ENCODE measurements around the gene TMEM204. TPM values are rescaled to one million over a fixed set of nuclear protein-coding genes. Genes with fewer than 3 reads are reported as not detected.

The TMEM204 gene
- total and polyA plus RNA-seq, 9 donors, result 6.5 to 35.5 (median 13.8) TPM

DNA sequence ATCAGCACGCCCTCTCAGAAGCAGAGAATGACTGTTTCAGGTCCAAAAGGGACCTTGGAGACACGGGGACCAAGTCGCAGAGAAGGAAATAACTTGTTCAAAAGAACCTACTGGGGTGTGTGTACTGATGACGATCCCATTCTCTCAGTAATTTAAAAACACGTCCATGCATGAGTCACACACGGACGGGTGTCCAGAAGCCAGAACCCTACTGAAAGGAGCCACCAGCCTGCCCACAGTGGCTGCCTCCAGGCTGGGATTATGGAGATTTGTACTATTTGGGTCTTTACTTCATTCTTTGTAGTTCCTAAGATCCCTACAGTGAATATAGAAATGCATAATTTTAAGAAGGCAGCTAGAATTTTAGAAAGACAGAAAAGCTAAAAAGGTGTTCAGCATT, 27.8 kb downstream of the TMEM204 start:
- intact Hi-C loops (cut with DNase I), result no loop called here

GRCh38 chr16:1561836-1562235, 28.4 kb downstream of the TMEM204 start:
- no peaks in the 10 kb centered on the region for H3K36me3 ChIP-seq
- no peak overlapping the region for H3K4me3 ChIP-seq
- no peak overlapping the region for H3K27ac ChIP-seq
- TF ChIP-seq CTCF (IDR thresholded peaks at IDR 0.05) (no peak), EP300 (IDR thresholded peaks at IDR 0.05) (no peak), POLR2A (IDR thresholded peaks at IDR 0.05) (no peak)
- 90 to 95% (median 91%) methylated on average over 14 of the region's 14 CpGs for whole genome bisulfite sequencing, 3 donors
- no peaks in the 10 kb centered on the region for H3K27me3 ChIP-seq
- intact Hi-C loops (cut with DNase I), result no loop called here
- no peaks in the 10 kb centered on the region for H3K4me1 ChIP-seq (ENCODE audit: insufficient read depth)
- no peaks in the 10 kb centered on the region for H3K9me3 ChIP-seq
- no peak for DNase-seq

More for the DNA sequence above, 27.8 kb downstream of the TMEM204 start:
- Histone ChIP-seq H3K4me3 (no peak overlapping the region), H3K27ac (no peak overlapping the region), H3K36me3 (no peaks in the 10 kb centered on the region), H3K4me1 (ENCODE audit: insufficient read depth) (no peaks in the 10 kb centered on the region), H3K9me3 (no peaks in the 10 kb centered on the region), H3K27me3 (no peaks in the 10 kb centered on the region)
- TF ChIP-seq POLR2A (IDR thresholded peaks at IDR 0.05) (no peak), CTCF (IDR thresholded peaks at IDR 0.05) (no peak), EP300 (IDR thresholded peaks at IDR 0.05) (no peak)
- DNase-seq, result no peak
- WGBS, 3 donors, result 77 to 86% (median 81%) methylated on average over 7 of the region's 7 CpGs

- H3K4me3 ChIP-seq, result no peak overlapping the region
- intact Hi-C loops (cut with DNase I), result no loop called here
- 92 to 94% (median 93%) methylated on average over 20 of the region's 20 CpGs for WGBS, 3 donors
- DNase-seq, result no peak
- H3K27ac ChIP-seq, result no peak overlapping the region
- H3K27me3 ChIP-seq, result no peaks in the 10 kb centered on the region
- H3K9me3 ChIP-seq, result no peaks in the 10 kb centered on the region
- H3K36me3 ChIP-seq, result no peaks in the 10 kb centered on the region
- TF ChIP-seq CTCF (IDR thresholded peaks at IDR 0.05), result no peak
- TF ChIP-seq POLR2A (IDR thresholded peaks at IDR 0.05), result no peak
- TF ChIP-seq EP300 (IDR thresholded peaks at IDR 0.05), result no peak
- no peaks in the 10 kb centered on the region for H3K4me1 ChIP-seq (ENCODE audit: insufficient read depth)
Measured at GRCh38 chr16:1563786-1564185, 30.3 kb downstream of the TMEM204 start.

- WGBS, 3 donors, result 78 to 85% (median 78%) methylated on average over 9 of the region's 9 CpGs
- TF ChIP-seq CTCF (IDR thresholded peaks at IDR 0.05) (no peak), EP300 (IDR thresholded peaks at IDR 0.05) (no peak), POLR2A (IDR thresholded peaks at IDR 0.05) (no peak)
- H3K27ac ChIP-seq, result no peak overlapping the region
- no peaks in the 10 kb centered on the region for H3K27me3 ChIP-seq
- no peaks in the 10 kb centered on the region for H3K9me3 ChIP-seq
- H3K4me1 ChIP-seq (ENCODE audit: insufficient read depth), result no peaks in the 10 kb centered on the region
- H3K36me3 ChIP-seq, result no peaks in the 10 kb centered on the region
- DNase-seq, result no peak
- no peak overlapping the region for H3K4me3 ChIP-seq
- intact Hi-C loops (cut with DNase I), result no loop called here
Measured at GRCh38 chr16:1564325-1564724, 30.9 kb downstream of the TMEM204 start.

All from ovary (tissue), 9 donors.